ENCODE data around the gene SPARC. TPM values are rescaled to one million over a fixed set of nuclear protein-coding genes. Genes with fewer than 3 reads are reported as not detected.
"Not testable (repeated sequence)": the region's sequence is repeated elsewhere in the genome, so short reads cannot be mapped to it uniquely, and the experiment has no call there.

The SPARC gene
- total RNA-seq, 1 donor from 2014 or later = 539 TPM

DNA sequence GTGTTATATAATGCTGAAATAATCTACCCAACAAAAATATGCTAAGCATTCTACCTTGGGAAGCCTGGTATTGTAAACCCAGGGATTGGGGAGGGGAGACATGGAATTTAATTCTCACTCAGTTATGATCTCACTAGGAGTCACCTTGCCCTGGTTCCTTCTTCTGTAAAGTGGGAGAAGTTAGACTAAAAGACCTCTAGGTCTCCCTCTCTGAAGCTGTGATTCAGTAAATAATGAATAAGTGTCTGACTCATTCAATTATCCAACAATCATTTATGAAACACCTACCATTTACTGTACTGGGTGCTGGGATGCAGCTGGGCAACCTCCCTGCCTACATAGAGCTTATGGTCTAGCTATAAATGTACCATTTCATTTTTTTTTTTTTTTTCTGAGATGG lies 20.2 kb upstream of the SPARC start:
- DNase-seq (ENCODE audit: low spot score) = no peak
- intact Hi-C loops (cut with DNase I) = no loop called here

DNA sequence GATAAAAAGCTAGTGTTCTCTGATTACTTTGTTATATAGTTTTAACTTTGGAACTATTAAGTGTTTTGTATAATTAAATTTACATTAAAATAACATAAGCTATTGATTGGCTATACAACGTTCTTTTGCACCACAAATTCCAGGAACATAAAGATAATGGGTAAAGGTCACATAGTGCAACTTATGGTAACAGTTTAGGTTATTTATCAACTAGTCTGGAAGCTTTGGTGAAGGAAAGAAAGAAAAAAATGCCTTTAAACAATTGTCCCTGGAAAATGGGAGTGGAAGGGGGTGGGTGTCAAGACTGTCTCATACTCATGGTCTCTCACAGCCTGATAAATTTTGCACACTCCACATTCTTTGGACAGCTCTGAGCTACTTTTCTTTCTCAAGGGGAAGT lies 17.1 kb upstream of the SPARC start:
- no peak for DNase-seq (ENCODE audit: low spot score)
- intact Hi-C loops (cut with DNase I) = no loop called here

DNA sequence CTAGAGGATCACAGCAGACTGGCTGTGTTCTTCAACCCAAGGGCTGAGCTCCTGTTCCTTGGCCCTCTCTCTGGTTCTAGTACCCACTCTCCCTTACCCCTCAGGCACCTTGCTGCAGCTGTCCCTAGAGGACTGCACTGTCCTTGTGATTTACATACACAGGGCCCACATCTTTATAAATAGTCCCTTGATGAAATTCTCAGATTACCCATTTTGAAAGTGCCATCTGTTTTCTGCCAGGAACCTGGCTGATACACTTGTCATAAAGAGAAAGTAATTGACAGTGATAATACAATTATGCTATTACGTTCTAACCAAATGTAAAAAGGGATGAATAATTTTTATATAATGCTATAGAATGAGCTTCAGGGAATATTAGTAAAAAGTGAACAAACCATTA lies 16.5 kb upstream of the SPARC start:
- intact Hi-C loops (cut with DNase I) = no loop called here
- no peak for DNase-seq (ENCODE audit: low spot score)

DNA sequence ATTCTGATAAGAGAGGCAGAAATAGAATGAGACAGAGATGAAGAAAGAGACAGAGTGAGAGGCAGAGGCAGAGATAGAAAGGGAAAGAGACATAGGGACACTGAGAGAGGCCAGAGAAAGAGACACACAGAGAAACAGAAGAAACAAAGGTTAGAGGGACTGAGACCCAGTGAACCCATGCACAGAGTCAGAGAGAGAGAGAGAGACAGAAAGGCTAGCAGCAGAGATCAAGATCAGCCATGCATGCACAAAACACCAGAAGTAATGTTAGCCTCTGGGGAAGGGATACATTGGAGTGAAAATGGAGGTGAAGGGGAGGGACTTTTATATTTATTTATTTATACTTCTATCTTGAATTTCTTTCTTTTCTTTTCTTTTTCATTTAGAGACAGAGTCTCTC lies 14.1 kb upstream of the SPARC start:
- intact Hi-C loops (cut with DNase I) = no loop called here
- no peak for DNase-seq (ENCODE audit: low spot score)

DNA sequence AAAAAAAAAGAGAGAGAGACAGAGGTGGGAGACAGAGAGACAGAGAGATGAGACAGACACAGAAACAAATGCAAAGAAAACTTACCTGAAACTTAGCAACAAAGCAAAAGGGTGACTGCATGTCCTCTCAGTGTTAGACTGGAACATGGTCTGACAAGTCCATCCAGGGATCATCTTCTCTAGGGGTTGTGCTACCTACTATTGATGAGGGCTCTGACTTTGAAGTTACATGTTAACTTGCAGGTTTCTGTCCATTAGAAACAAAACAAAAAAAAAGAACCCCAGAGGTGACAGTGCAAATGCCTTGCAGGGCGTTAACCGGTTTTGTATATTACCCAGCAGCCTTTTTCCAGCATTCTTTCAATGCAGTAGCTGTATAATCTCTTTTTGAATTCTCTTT lies 13.6 kb upstream of the SPARC start:
- intact Hi-C loops (cut with DNase I) = no loop called here

DNA sequence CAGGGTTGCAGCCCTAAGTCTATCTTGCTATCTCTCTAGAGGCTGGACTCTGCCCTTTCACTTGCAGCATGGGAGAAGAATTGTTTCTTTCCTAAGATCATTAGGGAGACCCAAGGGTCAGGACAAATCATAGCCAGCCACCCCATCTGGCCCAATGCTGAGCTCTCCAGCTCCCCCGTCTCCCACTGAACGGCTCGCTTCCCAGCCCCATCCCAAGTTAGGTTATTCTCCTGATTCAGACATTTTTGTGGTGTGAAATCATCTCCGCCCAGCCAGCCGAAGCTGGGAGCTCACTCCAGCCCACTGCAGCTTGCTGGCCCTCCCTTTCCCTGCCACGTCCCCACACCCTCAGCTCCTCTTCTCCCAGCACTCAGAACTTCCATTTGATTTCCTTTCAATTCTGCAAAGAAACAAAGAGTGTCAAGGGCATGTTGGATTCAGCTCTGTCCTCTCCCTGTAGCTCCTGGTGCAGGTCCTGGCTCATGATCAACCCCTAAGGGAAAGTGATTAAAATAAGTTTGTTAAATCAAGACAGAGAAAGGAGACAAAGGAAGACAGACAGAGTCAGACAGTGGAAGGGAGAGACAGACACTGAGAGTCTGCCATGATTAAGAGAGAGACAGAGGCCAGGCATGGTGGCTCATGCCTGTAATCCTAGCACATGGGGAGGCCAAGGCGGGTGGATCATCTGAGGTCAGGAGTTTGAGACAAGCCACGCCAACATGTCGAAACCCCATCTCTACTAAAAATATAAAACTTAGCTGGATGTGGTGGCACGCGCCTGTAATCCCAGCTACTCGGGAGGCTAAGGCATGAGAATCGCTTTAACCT lies 12.6 kb upstream of the SPARC start:
- peak; percentile 84 for DNase-seq (ENCODE audit: low spot score)
- intact Hi-C loops (cut with DNase I) = loop anchor here (1.0 kb wide), 1 partner anchor 40 kb away; no protein-coding TSS in a partner anchor

More for the DNA sequence above, 13.6 kb upstream of the SPARC start:
- DNase-seq (ENCODE audit: low spot score) = no peak

DNA sequence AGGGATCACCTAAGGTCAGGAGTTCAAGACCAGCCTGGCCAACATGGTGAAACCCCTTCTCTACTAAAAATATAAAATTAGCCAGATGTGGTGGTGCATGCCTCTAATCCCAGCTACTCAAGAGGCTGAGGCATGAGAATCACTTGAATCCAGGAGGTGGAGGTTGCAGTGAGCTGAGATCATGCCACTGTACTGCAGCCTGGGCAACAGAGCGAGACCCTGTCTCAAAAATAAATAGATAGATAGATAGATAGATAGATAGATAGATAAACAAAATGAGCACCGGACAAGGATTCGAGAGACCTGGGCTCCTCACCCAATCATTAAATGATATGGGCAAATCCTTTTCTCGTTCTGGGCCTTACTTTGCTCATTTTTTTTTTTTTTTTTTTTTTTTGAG lies 11.4 kb upstream of the SPARC start:
- intact Hi-C loops (cut with DNase I) = not testable (repeated sequence)

DNA sequence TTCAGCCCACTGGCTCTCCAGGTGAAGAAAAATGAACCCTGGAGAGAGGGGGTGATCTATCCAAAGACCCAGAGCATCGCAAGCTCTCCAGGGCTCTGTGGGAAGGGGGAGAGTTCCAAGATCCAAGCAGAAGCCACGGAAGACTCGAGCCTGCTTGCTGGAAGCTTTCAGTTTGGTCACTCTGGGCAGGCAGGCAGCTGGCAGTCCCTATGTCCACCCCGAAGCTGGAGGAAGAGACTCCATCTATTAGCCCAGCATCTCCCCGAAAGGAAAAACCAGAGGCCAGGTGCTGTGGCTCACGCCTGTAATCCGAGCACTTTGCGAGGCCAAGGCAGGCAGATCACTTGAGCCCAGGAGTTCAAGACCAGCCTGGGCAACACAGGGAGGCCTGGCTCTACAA lies 10.7 kb upstream of the SPARC start:
- DNase-seq (ENCODE audit: low spot score) = no peak
- intact Hi-C loops (cut with DNase I) = no loop called here

More for the DNA sequence above, 11.4 kb upstream of the SPARC start:
- not testable (repeated sequence) for DNase-seq (ENCODE audit: low spot score)

DNA sequence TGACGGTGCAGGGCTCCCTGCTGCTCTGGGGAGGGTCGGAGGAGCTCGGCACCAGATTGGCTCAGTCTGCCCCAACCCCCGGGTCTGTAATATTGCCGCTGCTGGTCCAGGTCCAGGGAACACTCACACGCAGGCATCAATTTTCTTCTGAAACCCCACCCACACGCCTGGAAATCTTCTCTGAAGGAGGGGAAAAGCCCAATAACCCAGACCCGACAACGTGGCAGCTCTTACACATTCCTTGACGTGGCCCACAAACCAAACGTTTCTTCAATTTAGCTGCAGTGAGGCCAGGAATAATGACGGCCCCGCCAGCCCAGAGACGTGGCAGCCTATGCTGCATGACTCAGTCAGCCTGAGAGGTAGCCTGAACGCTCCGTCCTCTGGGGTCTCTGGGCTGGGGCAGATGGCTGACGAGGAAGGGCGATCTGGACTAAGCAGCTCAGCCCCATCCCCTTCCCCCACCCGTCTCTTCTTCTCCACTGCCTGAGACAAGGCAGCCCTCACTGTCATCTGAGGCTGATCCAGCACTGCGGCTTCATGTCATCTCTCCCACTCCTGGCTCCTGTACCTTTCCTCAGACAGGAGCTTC lies 9.9 kb upstream of the SPARC start:
- intact Hi-C loops (cut with DNase I) = no loop called here
- DNase-seq (ENCODE audit: low spot score) = no peak

DNA sequence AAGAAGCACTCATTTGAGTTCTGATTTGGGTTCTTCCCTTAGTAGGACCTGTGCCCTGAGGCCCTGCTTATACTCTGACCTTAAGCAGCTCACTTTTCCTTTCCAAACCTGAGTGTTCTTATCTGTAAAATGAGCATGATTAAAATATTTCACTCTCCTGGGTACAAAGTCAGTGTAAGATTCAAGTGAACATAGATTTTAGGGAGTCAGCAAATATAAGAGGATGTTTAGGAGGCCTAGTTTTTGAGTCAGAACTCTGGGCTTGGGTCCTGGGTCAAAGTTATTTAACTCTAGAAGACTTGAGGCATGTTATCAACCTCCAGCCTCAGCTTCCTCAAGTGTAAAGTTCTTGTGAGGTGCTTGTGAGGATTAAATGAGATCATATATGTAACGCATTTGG lies 8.7 kb upstream of the SPARC start:
- no peak for DNase-seq (ENCODE audit: low spot score)
- intact Hi-C loops (cut with DNase I) = no loop called here

DNA sequence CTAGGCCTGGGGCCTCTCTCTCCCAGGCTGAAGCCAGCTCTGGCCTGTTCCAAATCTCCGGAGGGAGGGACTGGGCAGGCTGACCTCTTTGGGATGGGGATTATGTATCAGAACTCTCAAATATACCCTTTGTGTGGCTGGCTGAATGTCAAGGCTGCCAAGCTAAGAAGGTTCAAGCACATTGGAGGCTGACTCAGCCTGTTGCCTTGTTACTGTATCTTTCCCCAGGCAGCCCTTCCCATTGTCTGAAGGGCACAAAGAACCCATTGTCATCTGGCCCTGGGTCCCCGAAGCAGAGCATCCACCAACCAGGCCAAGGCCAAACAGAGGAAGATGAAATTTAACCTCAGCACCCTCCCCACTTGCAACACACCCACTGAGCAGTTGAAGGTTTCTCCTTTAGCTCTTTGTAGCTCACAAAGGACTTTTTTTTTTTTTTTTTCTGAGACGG lies 7.3 kb upstream of the SPARC start:
- intact Hi-C loops (cut with DNase I) = no loop called here
- DNase-seq (ENCODE audit: low spot score) = no peak

DNA sequence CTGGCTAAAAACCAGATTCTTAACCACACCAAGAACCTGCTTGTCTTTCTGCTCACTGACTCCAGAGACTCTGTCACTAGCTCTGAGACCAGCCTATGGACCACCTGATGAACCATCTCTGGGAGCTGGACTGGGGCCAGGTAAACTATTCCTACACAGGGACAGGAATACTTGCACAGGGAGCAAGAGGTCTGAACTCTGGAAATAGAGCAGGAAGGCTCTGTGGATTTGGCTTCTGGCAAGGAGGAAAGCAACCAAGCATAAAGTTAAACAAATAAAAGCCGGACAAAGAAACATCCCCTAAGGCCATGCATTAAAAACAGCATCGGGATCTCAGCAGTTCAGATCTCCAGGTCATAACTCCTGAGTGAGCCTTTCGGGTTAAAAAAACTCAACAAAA lies 5.6 kb upstream of the SPARC start:
- no peak for DNase-seq (ENCODE audit: low spot score)
- intact Hi-C loops (cut with DNase I) = no loop called here

DNA sequence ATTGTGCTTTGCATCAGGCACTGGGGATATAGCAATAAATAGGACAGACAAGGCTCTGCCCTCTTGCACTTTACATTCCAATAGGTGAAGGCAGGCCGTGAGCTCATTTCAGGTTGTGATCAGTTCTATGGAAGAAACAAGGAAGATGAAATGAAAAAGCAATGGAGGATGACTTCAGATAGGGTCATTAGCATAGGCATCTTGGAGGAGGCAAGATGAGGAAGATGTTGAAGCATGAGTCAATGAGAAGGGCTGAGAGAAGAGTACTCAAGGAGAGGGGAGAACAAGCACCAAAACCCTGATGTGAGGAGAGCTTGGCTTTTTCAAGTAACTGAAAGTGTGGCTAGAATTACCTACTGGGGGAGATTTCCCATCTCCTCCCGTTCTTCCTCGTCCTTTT lies 5.0 kb upstream of the SPARC start:
- intact Hi-C loops (cut with DNase I) = no loop called here

DNA sequence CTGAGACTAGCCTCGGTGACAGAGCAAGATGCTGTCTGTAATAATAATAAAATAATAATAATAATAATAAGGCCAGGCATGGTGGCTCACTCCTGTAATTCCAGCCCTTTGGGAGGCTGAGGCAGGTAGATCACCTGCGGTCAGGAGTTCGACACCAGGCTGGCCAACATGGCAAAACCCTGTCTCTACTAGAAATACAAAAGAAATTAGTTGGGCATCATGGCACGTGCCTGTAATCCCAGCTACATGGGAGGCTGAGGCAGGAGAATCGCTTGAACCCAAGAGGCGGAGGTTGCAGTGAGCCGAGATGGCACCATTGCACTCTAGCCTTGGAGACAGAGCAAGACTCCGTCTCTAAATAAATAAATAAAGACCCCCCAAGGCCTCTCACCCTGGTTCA lies 2.9 kb upstream of the SPARC start:
- intact Hi-C loops (cut with DNase I); DNase-seq (ENCODE audit: low spot score): not testable (repeated sequence)

More for the DNA sequence above, 5.0 kb upstream of the SPARC start:
- DNase-seq (ENCODE audit: low spot score) = no peak

DNA sequence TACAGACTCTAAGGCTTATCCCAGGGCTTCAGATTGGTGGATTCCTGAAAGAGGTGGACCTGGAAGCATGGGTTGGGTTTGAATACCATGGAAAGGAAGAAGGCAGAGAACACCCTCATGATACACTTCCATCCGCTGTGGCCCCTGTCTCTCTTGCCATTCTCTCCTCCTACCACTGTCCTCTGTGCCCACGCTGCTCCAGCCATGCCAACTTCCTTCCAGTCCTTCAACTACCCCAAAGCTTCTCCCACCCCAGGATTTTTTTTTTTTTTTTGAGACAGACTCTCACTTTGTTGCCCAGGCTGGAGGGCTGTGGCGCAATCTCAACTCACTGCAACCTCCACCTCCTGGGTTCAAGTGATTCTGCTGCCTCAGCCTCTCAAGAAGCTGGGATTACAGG lies 1.7 kb upstream of the SPARC start:
- intact Hi-C loops (cut with DNase I) = no loop called here
- DNase-seq (ENCODE audit: low spot score) = no peak

DNA sequence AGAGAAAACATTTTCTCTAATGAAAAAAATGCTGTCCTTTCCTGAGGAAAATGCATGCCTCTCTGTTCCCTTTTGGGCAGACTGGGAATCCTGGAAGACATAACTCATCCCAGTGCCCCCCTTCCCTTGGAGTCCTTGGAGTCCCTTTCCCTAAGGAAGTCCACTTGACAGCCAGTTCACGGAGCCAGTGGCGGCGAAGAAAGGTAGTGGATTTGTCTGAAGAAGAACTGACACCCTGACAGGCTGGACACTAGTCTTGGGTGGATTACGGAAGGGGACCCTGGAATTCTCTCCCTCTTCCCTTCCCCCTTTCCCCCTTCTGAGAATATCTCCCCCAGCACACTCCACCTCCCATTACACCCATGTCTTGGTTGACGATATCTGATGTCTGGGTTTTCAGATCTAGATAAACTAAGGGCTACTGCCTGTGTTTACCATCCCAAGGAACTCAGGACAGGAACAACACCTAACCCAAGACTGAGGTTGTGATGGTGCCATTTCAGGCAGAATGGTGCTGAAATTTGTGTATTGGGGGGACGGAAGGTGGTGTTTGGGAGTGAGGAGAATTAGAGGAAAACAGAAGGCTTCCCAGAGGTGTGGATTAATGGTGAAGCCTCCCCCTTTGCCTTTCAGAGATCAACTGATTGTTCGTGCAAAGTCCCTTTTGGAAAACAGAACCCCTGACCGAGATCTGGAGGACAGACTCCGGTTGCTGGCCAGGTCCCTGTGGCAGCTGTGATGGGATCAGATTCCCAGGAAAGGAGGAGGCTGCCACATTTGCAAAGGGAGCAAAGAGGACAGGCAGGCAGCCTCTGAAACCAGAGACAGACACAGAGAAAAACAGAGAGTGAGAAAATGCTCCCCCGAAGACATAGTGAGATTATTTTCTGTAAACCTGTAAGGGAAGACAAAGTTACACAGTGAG lies 704 bp downstream of the SPARC start:
- no peak for DNase-seq (ENCODE audit: low spot score)
- intact Hi-C loops (cut with DNase I) = no loop called here

DNA sequence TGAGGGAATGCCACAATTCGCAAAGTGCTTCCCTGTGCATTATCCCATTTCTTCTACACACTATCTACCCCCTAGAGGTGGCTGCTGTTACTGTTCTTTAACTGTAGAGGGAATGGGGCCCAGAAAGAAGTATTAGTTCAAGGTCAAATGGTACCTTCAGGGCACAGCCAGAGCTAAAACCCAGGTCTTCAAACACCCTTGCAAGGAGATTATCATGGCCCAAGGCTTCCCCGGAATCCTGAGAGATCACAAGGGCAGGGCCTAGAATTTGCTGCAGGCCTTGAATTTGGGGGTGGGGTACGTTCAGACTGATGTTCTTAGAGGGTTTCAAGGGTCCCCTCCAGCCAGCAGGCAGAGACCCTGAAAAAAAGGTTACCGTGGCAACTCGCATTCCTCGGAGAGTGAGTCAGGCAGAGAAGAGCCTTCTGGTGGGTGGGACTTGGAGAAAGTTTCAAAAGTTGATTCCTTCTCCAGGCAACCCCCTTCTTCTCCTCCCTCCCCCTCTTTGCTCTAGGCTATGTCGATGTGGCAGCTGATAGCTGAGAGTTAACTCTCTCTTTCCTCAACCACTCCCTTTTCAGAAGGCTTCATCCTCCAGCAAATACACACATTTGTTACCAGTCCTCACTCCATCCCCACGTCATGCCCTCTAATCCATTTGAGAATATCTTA lies 1.9 kb downstream of the SPARC start:
- DNase-seq (ENCODE audit: low spot score) = no peak
- intact Hi-C loops (cut with DNase I) = no loop called here

DNA sequence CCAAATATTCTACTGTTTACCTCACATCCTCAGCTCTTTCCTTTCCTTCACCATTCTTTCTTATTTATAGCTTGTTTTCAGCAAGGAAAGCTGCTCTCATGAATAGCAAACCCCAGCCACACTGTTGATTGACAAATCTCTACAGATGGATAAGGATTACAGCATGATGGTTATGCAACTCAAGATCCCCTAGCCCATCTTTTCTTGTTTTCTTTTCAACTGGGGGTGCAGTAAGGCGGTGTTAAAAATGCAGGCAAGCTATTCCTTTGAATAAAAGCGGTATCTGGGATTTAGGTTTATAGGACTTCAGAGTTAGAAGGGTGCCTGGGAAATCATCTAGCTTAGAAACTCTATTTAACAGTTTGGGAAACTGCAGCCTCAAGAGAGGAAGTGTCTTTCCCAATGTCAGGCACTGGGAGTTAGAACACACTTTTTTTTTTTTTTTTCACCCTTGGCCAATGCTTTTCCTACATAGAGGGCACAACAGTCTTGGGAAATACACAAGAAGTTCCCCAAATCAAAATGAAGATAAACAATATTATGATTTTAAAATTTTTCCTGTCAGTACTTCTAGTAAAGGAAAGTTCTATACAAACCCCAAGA lies 2.6 kb downstream of the SPARC start:
- intact Hi-C loops (cut with DNase I) = no loop called here
- no peak for DNase-seq (ENCODE audit: low spot score)

DNA sequence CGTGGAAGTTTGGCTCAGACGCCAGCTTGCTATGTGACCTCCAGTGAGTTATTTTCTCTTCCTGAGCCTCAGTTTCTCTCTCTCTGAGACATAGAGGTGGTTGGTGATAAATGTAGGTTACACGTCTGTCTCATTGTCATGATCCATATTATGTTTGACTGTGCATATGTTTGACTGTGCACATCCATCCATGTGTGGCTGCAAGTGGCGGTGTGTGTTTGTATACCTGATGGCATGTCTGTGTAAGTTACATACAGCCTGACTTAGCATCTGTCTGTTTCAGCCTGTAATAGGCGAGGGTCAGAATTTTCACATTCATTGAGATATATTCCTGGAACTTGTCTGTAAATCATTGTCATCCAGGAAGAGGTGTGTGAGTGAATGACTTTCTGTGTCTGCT lies 3.3 kb downstream of the SPARC start:
- intact Hi-C loops (cut with DNase I) = no loop called here
- DNase-seq (ENCODE audit: low spot score) = no peak

All from cardiac septum (tissue), 1 donor.